Calu3 (cell line): ENCODE results near the gene GALK1. TPM values are rescaled to one million over a fixed set of nuclear protein-coding genes. Genes with fewer than 3 reads are reported as not detected.
A peak's percentile ranks its signal among the peaks of the same experiment; 100 is the strongest.

Experiments
- BruUV-seq: library from RNA; stranded (reverse); fragments of 400-500 nt; replicated peaks from 2 replicates; lab custom pipeline; 2021; lab: Mats Ljungman, UMichigan
- CTCF ChIA-PET: fragments of 300-600 bp; sonication (Branson Sonifier 250); formaldehyde crosslinking; loops from one replicate; lab custom pipeline; 2022; ENCODE audit warnings: antibody characterized with exemption; lab: Charles Lee
- DNase-seq: peaks from one replicate; pipeline ENCODE4 v3.0.0; 2022
- H3K27ac Mint-ChIP-seq: one replicate; pipeline ENCODE4 v1.8.0; 2022; ENCODE audit warnings: mixed read lengths; ENCODE audit not compliant: unreplicated experiment
- H3K27me3 Mint-ChIP-seq: one replicate; pipeline ENCODE4 v1.8.0; 2022; ENCODE audit warnings: mixed read lengths; ENCODE audit not compliant: unreplicated experiment
- H3K36me3 Mint-ChIP-seq: one replicate; pipeline ENCODE4 v1.8.0; 2022; ENCODE audit warnings: mild to moderate bottlenecking, moderate library complexity, mixed read lengths; ENCODE audit not compliant: insufficient read depth, unreplicated experiment
- H3K4me1 Mint-ChIP-seq: one replicate; pipeline ENCODE4 v1.8.0; 2022; ENCODE audit warnings: mild to moderate bottlenecking, low read depth, mixed read lengths; ENCODE audit not compliant: unreplicated experiment
- H3K4me3 Mint-ChIP-seq: one replicate; pipeline ENCODE4 v1.8.0; 2022; ENCODE audit warnings: mild to moderate bottlenecking, low read depth, moderate library complexity, mixed read lengths; ENCODE audit not compliant: unreplicated experiment
- H3K9me3 Mint-ChIP-seq: one replicate; pipeline ENCODE4 v1.8.0; 2022; ENCODE audit warnings: low read depth, mixed read lengths; ENCODE audit not compliant: unreplicated experiment
- CTCF ChIP-seq: fragments of 200-600 bp; IDR thresholded peaks from one replicate; pipeline ENCODE4 v1.8.0; 2022; ENCODE audit warnings: antibody characterized with exemption; ENCODE audit not compliant: unreplicated experiment
- intact Hi-C: fragments of 100-400 bp; cut with micrococcal nuclease; formaldehyde crosslinking; loops from one replicate; pipeline ENCODE4 v1.10.0; 2022; ENCODE audit not compliant: unreplicated experiment
- total RNA-seq: library from RNA; stranded (reverse); gene quantifications from 2 replicates; pipeline ENCODE4 v1.2.3, GENCODE V29; 2022

GALK1 gene
- total RNA-seq, 1 experiment from 2014 or later, result 20.4 TPM

GRCh38 chr17:75751676-75752404 is 13.2 kb downstream of the GALK1 start:
- DNase-seq, result no peak
- CTCF ChIA-PET, result no interaction called here
- Mint-ChIP-seq H3K4me3 (no peak overlapping the region), H3K36me3 (peaks cover 62% of the 10 kb centered on the region), H3K4me1 (peaks cover 8% of the 10 kb centered on the region), H3K27ac (no peak overlapping the region), H3K27me3 (no peaks in the 10 kb centered on the region), H3K9me3 (no peaks in the 10 kb centered on the region)
- intact Hi-C loops, result no loop called here
- no TSS peak for BruUV-seq
- TF ChIP-seq CTCF, result no peak

- Mint-ChIP-seq H3K4me3 (no peak overlapping the region), H3K4me1 (peaks cover 8% of the 10 kb centered on the region), H3K27me3 (no peaks in the 10 kb centered on the region), H3K27ac (no peak overlapping the region), H3K36me3 (peaks cover 56% of the 10 kb centered on the region), H3K9me3 (no peaks in the 10 kb centered on the region)
- TF ChIP-seq CTCF, result no peak
- BruUV-seq, result no TSS peak
- DNase-seq, result no peak
- CTCF ChIA-PET, result interaction anchor here (0.6 to 2.0 kb wide), 4 partner anchors 29 to 117 kb away, joined by 3 to 7 read pairs (median 4); partner anchors contain the start of gene SMIM5
- intact Hi-C loops, result no loop called here
Observed at GRCh38 chr17:75750661-75751423, 14.2 kb downstream of the GALK1 start.

DNA sequence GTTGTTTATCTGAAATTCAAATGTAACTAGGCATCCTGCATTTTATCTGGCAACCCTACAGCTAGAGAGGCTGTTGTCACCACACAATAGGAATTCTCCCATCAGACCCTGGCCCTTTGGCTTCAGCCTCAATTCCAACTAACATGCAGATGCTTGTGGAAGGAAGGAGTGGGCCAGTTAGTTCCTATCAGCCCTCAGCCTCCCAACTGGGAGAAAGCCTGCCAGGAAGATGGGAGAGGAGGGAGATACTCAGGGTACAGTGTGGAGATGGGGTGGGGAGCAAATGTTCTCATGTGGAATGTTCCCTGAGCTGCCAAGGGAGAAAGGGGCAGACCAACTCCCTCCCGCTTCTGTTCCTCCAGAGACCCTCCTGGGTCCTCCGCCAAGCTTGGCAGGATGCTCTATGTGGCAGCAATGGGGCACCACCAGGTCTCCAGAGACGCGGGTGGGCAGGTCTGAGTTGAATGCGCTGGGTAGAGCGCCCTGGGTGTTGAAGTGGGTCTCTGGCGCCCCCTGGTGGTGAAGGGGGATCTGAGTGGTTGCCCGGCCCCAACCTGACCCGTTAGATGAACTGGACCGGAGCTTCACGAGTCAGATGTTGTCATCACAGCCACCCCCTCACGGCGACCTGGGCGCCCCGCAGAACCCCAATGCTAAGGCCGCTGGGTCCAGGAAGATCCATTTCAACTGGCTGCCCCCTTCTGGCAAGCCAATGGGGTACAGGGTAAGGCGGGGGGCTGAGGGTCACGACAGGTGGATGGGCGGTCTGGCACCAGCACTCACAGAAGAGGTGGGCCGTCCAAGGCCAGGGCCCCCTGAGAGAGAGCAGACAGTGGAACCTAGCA is 15.2 kb downstream of the GALK1 start:
- TF ChIP-seq CTCF, result peak; percentile 94
- DNase-seq, result peak; percentile 75
- peaks cover 5% of the 10 kb centered on the region for H3K4me1 Mint-ChIP-seq
- H3K36me3 Mint-ChIP-seq, result peaks cover 51% of the 10 kb centered on the region
- intact Hi-C loops, result no loop called here
- H3K4me3 Mint-ChIP-seq, result no peak overlapping the region
- CTCF ChIA-PET, result interaction anchor here (0.6 to 2.0 kb wide), 5 partner anchors 30 to 116 kb away, joined by 3 to 7 read pairs (median 4); partner anchors contain the start of gene SMIM5
- no peaks in the 10 kb centered on the region for H3K27me3 Mint-ChIP-seq
- H3K27ac Mint-ChIP-seq, result no peak overlapping the region
- no TSS peak for BruUV-seq
- no peaks in the 10 kb centered on the region for H3K9me3 Mint-ChIP-seq

DNA sequence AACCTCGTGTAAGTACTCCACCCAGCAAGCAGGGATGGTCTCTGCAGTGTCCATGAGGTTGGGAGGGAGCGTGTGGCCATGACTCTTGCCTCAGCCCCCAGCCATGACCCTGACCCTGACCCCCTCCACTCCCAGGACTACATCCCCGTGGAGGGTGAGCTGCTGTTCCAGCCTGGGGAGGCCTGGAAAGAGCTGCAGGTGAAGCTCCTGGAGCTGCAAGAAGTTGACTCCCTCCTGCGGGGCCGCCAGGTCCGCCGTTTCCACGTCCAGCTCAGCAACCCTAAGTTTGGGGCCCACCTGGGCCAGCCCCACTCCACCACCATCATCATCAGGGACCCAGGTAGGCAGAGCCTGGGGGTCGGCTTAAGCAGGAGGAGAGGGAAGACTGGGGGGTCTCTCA is 16.3 kb downstream of the GALK1 start:
- Mint-ChIP-seq H3K36me3 (peaks cover 56% of the 10 kb centered on the region), H3K27ac (no peak overlapping the region), H3K9me3 (no peaks in the 10 kb centered on the region), H3K4me1 (no peaks in the 10 kb centered on the region), H3K4me3 (no peak overlapping the region), H3K27me3 (no peaks in the 10 kb centered on the region)
- no peak for DNase-seq
- BruUV-seq, result no TSS peak
- CTCF ChIA-PET, result interaction anchor here (0.6 to 2.0 kb wide), 7 partner anchors 27 to 131 kb away, joined by 3 to 17 read pairs (median 9); partner anchors contain the start of genes ITGB4 and SMIM5
- intact Hi-C loops, result no loop called here
- TF ChIP-seq CTCF, result no peak
